ENCODE measurements around the gene ABCC12.

ABCC12 gene

DNA sequence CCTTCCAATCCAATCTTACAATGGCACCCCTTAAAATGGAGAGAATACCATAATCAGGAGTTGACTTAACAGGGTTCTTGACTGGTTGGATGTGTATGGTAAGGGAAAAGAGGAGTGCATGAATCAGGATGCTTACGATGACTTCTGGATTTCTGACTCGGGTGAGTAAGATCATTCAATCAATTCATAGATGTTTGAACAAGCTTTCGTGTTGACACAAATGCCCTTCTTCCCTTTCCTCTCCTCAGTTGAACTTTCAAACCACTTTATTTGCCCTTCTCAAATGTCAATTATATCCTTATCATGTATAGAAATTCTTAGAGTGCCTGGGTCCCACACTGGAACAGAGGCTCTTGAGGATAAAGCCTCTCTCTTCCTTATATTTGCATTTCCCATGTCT, 25.9 kb downstream of the ABCC12 start:
- TF ChIP-seq GATA3 (IDR thresholded peaks at IDR 0.05; ENCODE audit: low read depth, low read length) (no peak), GATA2 (IDR thresholded peaks at IDR 0.05; ENCODE audit: low read depth, low read length) (no peak)

DNA sequence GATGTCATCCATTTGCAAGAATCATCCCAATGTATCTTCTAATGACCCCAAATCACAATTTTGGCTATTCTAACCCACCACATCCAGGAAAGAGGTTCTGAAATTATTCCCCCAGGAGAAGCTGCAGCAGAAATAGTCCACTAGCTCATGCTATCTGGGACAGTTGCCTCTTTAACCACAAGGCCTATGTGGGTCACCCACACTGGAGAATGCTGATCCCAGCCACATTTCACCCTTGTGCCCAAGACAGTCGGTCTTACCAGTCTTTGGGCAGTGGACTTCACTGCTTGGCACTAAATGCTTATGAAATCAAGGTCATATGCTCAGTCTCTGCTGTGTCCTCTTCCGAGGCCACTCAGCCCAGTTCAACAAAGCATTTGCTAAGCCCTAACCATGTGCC, 27.0 kb downstream of the ABCC12 start:
- TF ChIP-seq GATA3 (IDR thresholded peaks at IDR 0.05; ENCODE audit: low read depth, low read length) (no peak), GATA2 (IDR thresholded peaks at IDR 0.05; ENCODE audit: low read depth, low read length) (no peak)

DNA sequence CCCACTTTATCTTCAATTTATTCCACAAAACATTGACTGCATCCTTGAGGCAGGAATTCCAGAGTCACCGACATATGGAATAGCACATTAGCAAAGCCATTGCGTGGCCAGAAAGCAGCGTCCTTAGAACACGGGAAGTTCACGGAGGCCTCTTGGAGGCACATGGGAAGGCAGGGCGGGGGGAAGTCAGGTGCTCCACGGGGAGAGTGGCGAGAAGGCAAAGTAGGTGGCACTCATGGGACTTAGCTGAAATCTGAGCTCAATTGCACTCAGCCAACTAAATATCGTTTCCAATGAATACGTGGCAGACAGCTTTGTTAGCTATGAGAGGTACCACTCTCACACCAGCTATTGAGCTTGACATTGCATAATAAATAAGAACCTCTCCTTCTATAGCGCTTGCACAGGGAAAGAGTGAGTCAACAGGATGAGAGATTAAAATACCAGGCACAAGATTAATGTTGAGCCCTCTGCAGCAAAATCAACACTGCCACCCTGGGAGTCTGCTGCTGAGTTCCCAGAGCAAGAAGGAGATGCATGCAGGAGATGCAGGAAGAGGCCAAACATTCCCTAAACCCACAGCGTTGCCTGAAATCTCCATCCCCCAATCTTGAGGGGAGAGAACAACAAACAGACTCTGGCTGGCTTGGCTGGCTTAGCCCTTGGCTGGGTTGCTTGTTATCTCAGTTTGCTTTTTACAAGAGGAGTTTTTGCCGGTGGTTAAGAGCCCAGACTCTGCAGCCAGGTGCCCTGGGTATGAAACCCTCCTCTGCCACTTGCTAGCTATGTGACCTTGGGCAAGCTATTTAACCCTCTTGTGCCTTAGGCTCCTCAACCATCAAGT, 28.8 kb downstream of the ABCC12 start:
- TF ChIP-seq GATA2 (IDR thresholded peaks at IDR 0.05; ENCODE audit: low read depth, low read length) (no peak), GATA3 (IDR thresholded peaks at IDR 0.05; ENCODE audit: low read depth, low read length) (no peak)

DNA sequence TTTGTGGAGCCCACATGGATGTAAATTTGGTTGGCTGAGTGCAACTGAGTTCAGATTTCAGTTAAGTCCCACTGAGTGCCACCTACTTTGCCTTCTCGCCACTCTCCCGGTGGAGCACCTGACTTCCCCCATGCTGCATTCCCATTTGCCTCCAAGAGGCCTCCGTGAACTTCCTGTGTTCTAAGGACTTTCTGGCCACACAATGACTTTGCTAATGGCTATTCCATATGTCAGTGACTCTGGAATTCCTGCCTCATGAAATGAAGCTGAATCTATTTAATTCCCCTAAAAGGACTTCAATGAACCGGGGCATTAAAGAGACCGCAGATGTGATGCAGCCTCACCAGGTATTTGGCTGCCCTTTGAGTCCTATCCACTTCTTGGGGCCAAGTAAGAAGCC, 29.9 kb downstream of the ABCC12 start:
- TF ChIP-seq GATA2 (IDR thresholded peaks at IDR 0.05; ENCODE audit: low read depth, low read length), result no peak
- no peak for TF ChIP-seq GATA3 (IDR thresholded peaks at IDR 0.05; ENCODE audit: low read depth, low read length)

DNA sequence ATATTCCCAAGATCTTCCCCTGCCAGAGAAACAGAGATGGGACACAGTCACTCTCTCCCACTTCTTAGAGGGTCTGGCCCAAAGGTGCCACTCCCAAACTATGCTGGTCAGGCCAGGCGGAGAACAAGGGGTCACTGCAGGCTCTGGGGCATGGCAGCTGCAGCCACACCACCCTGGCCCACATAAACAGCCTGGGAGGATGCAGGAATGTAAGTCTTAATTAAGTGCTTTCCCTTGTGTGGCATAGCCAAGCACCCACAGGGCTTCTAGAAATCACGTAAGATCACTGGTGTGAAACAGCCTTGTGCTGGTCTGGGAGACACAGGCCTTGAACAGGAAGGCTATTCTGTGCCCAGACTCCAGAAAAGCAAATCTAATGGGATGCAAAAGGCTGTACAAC, 31.5 kb downstream of the ABCC12 start:
- TF ChIP-seq GATA3 (IDR thresholded peaks at IDR 0.05; ENCODE audit: low read depth, low read length), result no peak
- TF ChIP-seq GATA2 (IDR thresholded peaks at IDR 0.05; ENCODE audit: low read depth, low read length), result no peak

DNA sequence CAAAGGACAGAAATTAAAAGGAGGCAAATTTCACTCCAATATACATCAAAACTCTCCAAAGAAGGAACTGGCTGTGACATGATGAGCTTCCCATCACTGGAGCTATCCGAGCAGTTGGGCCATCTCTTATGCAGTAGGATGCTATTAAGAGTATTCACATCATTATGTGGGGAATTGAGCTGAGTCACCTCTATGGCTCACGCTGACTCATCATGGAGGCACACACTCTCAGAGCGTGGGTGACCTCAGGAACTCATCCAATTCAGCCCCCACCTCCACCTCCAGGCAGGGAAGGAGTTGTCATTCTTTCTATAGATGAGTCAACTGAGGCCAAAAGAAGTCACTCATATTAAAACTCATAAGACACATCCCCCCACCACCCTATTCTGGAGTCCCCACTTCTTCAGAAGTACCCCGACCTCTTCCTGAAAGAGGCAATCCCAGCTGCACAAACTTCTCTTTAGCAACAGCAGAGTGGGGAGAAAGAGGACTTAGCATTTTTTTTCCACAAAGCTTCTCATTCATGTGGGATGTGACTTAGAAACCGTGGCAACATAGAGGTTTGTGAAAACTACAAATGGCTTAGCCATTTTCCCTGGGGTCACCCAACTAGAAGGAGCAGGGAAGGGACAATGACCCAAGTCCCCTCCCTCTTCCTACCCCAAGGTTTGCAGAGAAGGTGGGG, 32.5 kb downstream of the ABCC12 start:
- TF ChIP-seq GATA2 (IDR thresholded peaks at IDR 0.05; ENCODE audit: low read depth, low read length), result no peak
- no peak for TF ChIP-seq GATA3 (IDR thresholded peaks at IDR 0.05; ENCODE audit: low read depth, low read length)

DNA sequence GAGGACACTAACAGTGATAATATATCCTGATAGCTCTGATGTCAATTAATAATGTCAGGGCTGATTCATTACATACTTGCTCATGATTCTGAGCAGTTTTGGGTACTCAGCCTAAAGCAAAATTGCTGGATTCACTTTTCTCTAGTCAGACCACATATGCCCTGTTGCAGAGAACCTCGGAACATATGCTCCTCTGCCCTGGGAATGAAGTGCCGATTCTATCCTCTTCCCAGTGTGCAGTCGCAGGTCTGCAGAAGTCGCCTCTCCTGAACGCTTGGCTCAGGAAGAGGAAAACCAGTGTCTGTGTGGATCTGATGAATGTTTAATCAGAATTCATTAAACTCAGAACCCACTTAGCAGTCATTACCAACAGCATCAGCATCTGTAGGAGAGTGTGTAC, 34.5 kb downstream of the ABCC12 start:
- TF ChIP-seq GATA2 (IDR thresholded peaks at IDR 0.05; ENCODE audit: low read depth, low read length) (no peak), GATA3 (IDR thresholded peaks at IDR 0.05; ENCODE audit: low read depth, low read length) (no peak)

DNA sequence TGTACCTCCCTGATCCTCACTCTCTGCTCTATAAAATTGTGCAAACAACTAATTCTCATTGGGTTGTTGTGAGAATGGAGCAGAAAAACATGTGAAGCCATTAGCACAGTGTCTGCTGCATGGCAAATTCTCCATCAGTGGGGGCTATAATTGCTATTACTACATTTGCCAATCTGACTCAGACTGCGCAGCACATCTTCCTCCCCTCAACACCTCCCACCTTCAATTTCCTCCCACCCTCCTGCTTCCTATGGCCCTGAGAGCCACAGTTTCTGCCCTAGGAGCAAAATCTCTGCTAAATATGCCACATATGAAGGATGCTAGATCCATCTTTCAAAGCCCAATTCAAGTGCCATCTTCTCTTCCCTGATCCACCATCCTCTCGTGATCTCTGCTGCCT, 37.0 kb downstream of the ABCC12 start:
- no peak for TF ChIP-seq GATA3 (IDR thresholded peaks at IDR 0.05; ENCODE audit: low read depth, low read length)
- no peak for TF ChIP-seq GATA2 (IDR thresholded peaks at IDR 0.05; ENCODE audit: low read depth, low read length)

DNA sequence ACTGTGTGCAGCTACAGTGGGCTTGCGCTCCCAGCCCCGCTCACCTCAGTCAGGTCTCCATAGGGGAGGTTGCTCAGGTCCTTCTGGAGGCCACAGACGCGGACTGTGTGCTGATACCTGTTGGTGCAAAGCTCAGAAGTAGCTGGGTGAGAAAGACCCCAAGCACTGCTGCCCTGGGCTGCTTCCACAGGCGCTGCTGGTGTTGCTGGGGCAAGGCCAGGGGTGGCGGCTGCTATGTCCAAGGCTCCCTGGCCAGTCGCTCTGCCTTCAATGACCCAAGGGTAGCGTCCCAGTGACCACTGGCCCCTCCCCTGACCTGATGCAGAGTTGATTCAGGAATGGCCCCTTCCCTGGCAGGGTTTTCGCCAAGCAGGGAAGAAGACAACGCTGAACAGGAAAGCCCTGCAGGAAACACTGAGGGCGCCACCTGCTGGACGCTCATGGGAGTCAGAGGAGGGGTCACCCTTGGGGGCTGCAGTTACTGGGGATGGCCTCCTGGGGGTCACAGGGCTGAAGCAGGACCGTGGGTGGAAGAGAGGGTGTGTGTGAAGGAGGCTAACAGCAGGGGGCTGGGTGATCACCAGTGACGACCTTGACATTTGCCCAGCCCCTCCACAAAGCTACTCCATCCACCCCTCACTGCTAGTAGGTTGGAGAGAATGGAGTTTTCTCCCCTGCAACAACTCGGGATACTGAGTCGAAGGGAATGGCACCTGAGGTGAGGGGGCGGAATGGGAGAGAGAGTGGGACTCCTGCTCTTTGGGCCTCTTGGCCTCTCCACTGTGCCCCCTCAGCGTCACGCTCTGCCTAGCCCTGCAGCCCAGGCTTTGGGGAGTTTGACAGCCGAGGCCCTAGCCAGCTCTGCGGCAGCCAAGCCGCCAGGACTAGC, 38.3 kb downstream of the ABCC12 start:
- TF ChIP-seq GATA3 (IDR thresholded peaks at IDR 0.05; ENCODE audit: low read depth, low read length), result no peak
- TF ChIP-seq GATA2 (IDR thresholded peaks at IDR 0.05; ENCODE audit: low read depth, low read length), result no peak

DNA sequence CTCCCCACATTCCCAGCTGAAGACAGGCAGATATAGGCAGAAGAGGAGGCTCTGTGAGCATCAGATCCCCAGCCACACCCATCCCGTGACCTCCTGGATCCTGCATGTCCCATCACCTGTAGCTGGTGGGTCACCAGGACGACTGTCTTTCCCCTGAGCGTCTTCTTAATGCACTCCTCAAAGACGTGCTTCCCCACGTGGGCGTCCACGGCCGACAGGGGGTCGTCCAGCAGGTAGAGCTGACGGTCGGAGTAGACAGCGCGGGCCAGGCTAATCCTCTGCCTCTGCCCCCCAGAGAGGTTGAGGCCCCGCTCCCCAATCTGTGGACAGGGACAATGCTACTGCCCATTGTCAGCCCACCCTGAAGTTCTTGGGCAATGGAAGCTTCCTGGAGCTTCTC, 40.5 kb downstream of the ABCC12 start:
- no peak for TF ChIP-seq GATA3 (IDR thresholded peaks at IDR 0.05; ENCODE audit: low read depth, low read length)
- no peak for TF ChIP-seq GATA2 (IDR thresholded peaks at IDR 0.05; ENCODE audit: low read depth, low read length)

DNA sequence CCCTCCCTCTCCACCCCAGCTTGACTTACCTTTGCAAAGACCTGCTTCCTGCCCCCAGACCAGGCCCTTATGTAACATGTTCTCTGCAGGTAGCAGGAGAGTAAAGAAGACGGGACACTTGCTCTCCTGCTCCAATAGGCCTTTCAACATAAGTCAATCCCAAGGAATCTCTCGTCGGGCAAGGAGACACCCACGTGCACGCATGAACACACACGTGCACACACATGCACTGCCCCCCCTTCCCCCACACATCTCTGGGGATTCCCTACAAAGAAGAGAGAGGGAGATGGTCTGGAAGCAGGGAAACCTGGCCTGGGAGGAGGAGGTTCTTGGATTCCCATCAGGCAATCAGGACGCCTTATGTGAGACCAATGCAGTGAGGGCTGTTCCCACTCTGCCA, 41.4 kb downstream of the ABCC12 start:
- no peak for TF ChIP-seq GATA3 (IDR thresholded peaks at IDR 0.05; ENCODE audit: low read depth, low read length)
- TF ChIP-seq GATA2 (IDR thresholded peaks at IDR 0.05; ENCODE audit: low read depth, low read length), result no peak

DNA sequence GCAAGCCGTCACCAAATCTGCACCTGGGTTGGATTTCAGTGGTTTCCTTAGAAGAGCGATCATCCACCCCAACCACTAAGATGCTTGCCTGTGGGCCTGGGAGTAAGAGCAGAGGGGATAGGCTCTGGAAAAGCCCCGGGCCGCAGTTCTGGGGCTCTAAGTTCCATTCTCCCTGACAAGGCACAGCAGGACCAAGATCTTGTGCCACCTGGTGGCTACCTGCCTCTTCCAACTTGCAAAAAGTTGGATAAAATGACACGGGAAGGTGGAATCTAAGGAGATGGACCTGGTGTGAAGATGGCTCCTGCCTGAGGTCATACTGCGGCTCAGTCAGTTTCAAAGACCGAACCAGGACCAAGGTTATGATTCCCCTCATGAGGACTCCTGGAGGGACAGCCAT, 42.3 kb downstream of the ABCC12 start:
- TF ChIP-seq GATA2 (IDR thresholded peaks at IDR 0.05; ENCODE audit: low read depth, low read length) (no peak), GATA3 (IDR thresholded peaks at IDR 0.05; ENCODE audit: low read depth, low read length) (no peak)

DNA sequence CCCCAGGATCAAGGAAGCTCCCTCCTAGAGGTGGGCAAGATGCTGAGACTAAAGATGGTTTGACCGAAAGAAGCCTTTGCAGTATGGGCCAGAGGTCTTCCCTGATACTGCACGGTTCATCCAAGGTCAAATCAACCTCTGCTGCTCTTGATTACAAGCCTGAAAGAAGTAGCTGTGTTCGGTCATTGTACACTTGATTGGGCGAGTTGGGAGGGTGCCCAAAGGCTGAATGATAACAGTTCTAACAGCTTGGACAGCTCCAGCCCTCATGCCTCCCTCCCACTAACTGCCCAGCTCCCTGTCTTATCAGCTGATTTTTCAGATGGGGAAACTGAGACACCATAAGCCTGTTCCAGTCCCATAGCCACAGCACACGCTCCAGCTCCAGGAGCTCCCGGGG, 42.8 kb downstream of the ABCC12 start:
- no peak for TF ChIP-seq GATA2 (IDR thresholded peaks at IDR 0.05; ENCODE audit: low read depth, low read length)
- no peak for TF ChIP-seq GATA3 (IDR thresholded peaks at IDR 0.05; ENCODE audit: low read depth, low read length)

DNA sequence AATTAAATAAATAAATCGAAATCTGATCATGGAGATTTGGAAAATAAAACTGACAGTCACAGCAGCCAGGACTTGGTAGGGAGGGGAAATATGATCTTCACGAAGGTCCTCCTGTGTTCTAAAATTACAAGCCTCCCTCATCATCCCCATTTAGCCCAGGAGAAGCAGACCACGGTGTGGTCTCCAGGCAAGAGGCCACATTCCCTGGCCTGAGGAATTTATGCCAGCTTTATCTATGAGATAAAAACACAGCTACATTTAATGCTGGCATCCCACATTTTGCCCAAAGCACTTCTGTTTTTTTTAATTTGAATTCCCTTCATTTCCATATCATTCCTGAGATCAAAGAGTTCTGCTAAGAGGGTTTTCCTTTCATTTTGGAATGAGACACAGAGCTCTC, 43.2 kb downstream of the ABCC12 start:
- no peak for TF ChIP-seq GATA3 (IDR thresholded peaks at IDR 0.05; ENCODE audit: low read depth, low read length)
- peak; percentile 25; the same call in 1 of the 2 replicates for TF ChIP-seq GATA2 (IDR thresholded peaks at IDR 0.05; ENCODE audit: low read depth, low read length)

Measured in SH-SY5Y (cell line).